ENCODE measurements around the gene PNPLA2.

PNPLA2 gene

DNA sequence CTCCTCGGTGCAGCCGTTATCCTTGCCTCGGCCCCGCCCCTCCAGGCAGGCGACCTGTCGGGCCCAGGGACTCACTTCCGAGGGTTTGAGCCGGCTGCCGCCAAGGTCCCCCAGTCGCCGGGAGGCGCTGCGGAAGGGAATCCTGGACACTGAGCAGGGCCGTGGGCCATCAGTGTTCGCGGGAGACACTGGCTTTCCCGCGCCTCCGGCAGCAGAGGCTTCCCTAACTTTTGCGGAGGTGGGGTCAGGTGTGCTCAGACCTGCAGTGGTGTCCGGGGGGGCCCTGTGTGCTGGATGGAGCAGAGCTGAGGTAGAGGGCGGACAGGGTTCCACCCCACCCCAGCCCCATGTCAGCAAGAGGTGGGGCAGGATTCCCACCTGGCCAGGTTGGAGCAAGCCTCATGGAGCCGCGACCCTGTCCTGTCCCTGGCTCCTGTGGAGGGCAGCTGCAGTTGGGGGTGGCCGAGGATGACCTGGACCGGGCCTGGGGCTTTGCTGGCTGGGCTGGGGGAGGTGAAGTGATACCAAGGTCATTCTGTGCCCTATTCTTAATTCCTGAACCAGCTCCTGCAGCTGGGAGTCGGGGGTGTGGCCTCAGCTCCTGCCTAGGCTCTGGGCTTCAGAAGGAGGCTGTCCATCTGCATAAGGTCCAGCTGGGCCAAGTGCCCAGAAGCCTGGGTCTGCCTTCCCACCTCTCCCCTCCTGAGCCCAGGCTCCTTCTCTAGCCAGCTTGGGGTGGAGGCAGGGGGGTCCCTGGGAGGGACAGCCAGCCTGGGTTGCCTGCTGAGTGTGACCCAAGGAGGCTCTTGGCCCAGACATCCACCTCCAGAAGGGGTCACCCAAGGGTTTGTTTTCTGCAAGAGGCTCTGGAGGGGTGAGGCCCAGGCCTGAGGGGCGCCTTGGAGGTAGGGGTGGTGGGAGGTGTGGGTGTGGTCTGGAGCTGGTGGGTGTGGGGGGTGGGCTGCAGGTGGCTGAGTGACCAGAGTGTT lies 32.4 kb downstream of the PNPLA2 start:
- Mint-ChIP-seq H3K27ac (no peak overlapping the region), H3K4me3 (no peak overlapping the region), H3K9me3 (no peaks in the 10 kb centered on the region), H3K4me1 (ENCODE audit: low read depth) (no peaks in the 10 kb centered on the region), H3K36me3 (ENCODE audit: low read depth) (no peaks in the 10 kb centered on the region), H3K27me3 (ENCODE audit: low read depth) (peaks cover 8% of the 10 kb centered on the region)
- DNase-seq (ENCODE audit: low spot score): no peak

DNA sequence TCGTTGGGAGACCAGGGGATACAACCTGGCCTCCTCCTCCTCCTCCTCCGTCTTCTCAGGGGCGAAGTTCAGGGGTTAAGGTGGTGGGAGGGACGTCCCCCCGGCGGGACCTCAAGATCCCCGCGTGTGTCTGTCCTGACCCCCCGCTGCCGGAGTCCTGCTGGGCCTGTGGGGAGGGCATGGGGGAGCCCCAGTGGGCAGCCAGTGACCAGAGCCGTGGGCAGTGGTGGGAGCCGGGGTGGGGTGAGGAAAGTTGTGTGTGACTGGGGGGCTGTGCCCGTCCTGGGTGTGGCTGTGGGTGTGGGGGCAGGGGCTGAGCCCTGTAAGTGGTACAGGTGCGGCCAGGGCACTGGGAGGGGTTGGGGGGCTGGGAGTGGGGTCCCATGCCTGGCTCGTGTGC lies 34.0 kb downstream of the PNPLA2 start:
- no peak for DNase-seq (ENCODE audit: low spot score)
- no peak overlapping the region for H3K4me3 Mint-ChIP-seq
- H3K36me3 Mint-ChIP-seq (ENCODE audit: low read depth): no peaks in the 10 kb centered on the region
- no peaks in the 10 kb centered on the region for H3K9me3 Mint-ChIP-seq
- no peaks in the 10 kb centered on the region for H3K4me1 Mint-ChIP-seq (ENCODE audit: low read depth)
- H3K27me3 Mint-ChIP-seq (ENCODE audit: low read depth): peaks cover 8% of the 10 kb centered on the region
- H3K27ac Mint-ChIP-seq: no peak overlapping the region

DNA sequence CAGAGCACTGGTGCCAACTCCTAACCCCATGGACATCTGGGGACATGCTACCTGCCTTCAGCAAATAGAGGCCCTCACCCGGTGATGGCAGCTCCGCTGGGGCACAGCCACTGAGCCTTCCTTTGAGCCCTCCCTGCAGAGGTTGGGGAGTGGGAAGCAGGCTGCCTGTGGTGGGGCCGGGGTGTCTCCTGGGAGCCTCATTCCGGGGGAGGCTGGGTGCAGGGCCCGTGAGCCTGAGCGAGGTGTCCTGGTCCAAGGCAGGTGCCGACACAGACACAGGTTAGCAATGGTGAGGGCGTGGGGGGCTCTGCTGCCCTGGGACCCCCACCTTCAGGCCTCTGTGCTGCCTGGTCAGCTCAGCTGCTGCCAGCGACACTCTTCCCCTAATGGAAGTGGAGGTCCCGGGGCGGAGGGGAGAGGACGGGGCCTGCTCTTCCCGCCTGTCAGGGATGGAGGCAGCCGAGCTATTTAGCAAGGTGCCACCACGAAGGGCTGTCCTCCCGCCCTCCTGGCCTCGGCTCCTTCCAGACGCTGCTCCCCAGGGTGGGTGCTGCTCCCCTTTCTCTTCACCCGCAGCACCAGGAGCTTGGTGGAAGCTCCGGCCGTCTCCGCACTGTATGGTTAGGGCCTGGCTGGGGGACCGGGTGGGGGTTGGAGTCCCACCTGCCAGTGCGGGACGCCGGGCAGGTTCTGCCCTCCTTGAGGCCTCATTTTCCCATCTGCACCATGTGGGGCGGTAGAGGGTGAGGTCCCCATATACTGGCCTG lies 35.2 kb downstream of the PNPLA2 start:
- DNase-seq (ENCODE audit: low spot score): no peak
- Mint-ChIP-seq H3K27ac (no peak overlapping the region), H3K36me3 (ENCODE audit: low read depth) (no peaks in the 10 kb centered on the region), H3K9me3 (no peaks in the 10 kb centered on the region), H3K27me3 (ENCODE audit: low read depth) (peaks cover 3% of the 10 kb centered on the region), H3K4me1 (ENCODE audit: low read depth) (no peaks in the 10 kb centered on the region), H3K4me3 (no peak overlapping the region)

DNA sequence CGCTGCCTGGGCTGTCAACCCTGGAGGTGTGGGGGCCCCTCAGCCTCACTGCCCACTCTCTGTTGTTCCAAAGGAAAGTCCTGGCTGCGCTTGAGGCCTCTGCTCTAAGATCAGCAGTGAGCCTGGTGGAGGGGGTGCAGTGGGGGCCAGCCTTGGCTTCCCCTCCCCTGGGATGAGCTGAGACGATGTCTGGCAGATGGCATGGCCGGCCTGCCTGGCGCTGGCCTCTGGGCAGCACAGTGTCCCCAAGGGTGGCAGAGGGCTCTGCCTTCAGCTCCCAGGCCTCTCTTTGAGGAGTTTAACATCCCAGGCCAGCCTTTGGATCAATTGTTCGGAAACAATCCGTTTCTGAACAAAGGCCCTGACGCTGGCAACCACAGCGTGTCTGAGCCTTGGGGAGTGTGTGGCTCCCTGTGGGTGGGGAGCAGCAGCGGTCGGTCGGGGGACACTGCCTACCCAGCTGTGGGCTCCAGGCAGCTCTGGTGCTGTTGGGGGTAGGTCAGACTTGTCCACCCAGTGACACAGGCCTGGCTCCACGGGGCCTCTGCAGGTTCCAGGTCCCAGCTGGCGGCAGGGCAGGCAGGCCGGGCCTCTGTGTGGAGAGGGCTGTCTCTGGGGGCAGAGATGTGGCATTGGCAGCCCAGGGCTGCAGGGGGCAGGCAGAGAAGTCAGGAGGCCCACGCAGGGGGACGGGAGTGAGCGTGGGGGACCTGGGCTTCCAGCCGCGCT lies 36.1 kb downstream of the PNPLA2 start:
- no peaks in the 10 kb centered on the region for H3K4me1 Mint-ChIP-seq (ENCODE audit: low read depth)
- H3K36me3 Mint-ChIP-seq (ENCODE audit: low read depth): no peaks in the 10 kb centered on the region
- H3K4me3 Mint-ChIP-seq: no peak overlapping the region
- no peaks in the 10 kb centered on the region for H3K27me3 Mint-ChIP-seq (ENCODE audit: low read depth)
- no peak for DNase-seq (ENCODE audit: low spot score)
- no peaks in the 10 kb centered on the region for H3K9me3 Mint-ChIP-seq
- H3K27ac Mint-ChIP-seq: no peak overlapping the region

DNA sequence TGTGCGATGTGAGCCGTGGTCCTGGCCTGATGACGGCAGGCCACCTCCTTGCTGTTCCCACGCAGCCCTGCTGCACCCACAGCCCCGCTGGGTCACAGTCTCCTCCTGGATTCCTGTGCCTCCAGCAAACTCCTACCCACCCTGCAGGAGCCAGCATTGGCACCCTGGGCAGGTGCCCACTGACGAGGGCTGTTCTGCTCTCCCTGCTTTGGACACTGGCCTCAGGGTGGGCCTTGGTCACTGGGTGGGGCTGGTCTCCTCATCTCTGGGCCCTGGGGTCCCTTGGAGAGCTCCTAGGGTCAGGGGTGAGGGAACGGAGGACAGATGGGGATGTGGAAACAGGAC lies 36.6 kb downstream of the PNPLA2 start:
- H3K4me3 Mint-ChIP-seq: no peak overlapping the region
- DNase-seq (ENCODE audit: low spot score): no peak
- H3K4me1 Mint-ChIP-seq (ENCODE audit: low read depth): no peaks in the 10 kb centered on the region
- no peaks in the 10 kb centered on the region for H3K9me3 Mint-ChIP-seq
- no peaks in the 10 kb centered on the region for H3K36me3 Mint-ChIP-seq (ENCODE audit: low read depth)
- no peak overlapping the region for H3K27ac Mint-ChIP-seq
- H3K27me3 Mint-ChIP-seq (ENCODE audit: low read depth): no peaks in the 10 kb centered on the region

DNA sequence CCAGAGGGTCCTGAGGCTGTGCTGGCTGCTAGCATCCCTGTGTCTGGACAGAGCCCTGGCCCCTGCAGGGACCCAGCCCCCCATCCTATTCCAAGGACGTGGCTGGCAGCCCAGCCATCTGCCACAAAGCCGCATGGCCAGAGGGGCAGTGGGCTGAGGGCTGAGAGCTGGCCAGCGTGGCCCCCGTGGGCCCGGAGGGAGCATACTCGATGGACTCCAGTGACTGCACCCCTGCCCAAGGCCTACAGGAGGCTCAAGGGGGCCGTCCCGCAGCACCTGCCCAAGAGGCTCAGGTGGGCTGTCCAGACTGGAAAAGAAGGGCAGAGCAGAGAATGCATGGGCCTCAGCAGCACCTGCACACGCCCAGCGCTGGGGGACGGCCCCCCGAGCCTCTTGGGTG lies 37.1 kb downstream of the PNPLA2 start:
- H3K36me3 Mint-ChIP-seq (ENCODE audit: low read depth): no peaks in the 10 kb centered on the region
- no peak overlapping the region for H3K27ac Mint-ChIP-seq
- no peaks in the 10 kb centered on the region for H3K27me3 Mint-ChIP-seq (ENCODE audit: low read depth)
- H3K9me3 Mint-ChIP-seq: no peaks in the 10 kb centered on the region
- no peaks in the 10 kb centered on the region for H3K4me1 Mint-ChIP-seq (ENCODE audit: low read depth)
- H3K4me3 Mint-ChIP-seq: no peak overlapping the region
- DNase-seq (ENCODE audit: low spot score): no peak

DNA sequence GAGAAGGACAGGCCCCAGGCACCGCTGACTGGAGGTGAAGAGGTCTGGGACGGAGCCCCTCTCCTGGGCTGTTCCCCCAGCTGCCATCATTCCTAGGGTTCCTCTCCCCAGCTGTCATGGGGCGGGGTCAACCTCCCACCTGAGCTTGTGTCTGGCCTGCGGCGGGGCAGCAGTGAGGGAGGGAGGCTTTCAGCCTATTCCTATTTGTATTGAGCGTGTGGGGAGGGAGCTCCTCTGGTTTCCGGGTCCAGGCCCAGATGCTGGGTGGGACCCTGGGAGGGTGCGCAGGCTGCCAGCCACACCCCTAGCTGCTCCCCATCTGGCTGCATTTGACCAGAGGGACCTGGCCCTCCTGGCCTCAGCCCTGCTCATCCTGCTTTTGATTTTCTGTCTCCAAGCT lies 37.7 kb downstream of the PNPLA2 start:
- no peaks in the 10 kb centered on the region for H3K4me1 Mint-ChIP-seq (ENCODE audit: low read depth)
- H3K27me3 Mint-ChIP-seq (ENCODE audit: low read depth): no peaks in the 10 kb centered on the region
- H3K9me3 Mint-ChIP-seq: no peaks in the 10 kb centered on the region
- no peak overlapping the region for H3K4me3 Mint-ChIP-seq
- H3K27ac Mint-ChIP-seq: no peak overlapping the region
- DNase-seq (ENCODE audit: low spot score): no peak
- H3K36me3 Mint-ChIP-seq (ENCODE audit: low read depth): no peaks in the 10 kb centered on the region

DNA sequence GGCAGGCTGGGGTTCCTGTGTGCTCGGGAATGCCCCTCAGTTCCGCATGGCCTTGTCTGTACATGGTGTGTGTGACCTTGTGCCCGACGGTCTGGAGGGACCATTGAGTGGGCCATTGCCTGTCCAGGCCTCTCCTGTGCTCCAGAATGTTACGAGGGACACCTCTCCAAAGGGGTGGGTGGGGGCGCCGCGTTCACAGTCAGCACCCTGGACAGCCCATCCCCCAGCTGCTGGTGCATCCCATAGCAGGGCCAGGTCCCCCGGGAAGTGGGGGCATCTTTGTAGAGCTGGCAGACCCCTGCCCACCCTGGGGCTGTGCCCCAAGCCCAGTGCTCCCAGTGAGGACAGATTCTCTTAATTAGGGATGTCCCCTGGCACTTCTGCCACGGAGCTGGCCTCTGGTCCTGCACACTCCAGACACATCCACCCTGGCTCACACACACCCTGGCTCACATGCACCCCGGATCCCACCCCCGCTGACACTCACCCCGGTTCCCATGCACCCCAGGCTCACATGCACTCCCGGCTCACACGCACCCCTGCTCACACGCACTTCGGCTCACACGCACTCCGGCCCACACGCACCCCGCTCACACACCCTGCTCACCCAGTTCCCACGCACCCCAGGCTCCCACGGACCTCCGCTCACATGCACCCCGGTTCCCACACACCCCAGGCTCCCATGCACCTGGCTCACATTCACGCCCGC lies 39.5 kb downstream of the PNPLA2 start:
- Mint-ChIP-seq H3K4me3 (no peak overlapping the region), H3K27me3 (ENCODE audit: low read depth) (no peaks in the 10 kb centered on the region), H3K36me3 (ENCODE audit: low read depth) (no peaks in the 10 kb centered on the region), H3K27ac (no peak overlapping the region), H3K4me1 (ENCODE audit: low read depth) (no peaks in the 10 kb centered on the region), H3K9me3 (no peaks in the 10 kb centered on the region)
- DNase-seq (ENCODE audit: low spot score): no peak

DNA sequence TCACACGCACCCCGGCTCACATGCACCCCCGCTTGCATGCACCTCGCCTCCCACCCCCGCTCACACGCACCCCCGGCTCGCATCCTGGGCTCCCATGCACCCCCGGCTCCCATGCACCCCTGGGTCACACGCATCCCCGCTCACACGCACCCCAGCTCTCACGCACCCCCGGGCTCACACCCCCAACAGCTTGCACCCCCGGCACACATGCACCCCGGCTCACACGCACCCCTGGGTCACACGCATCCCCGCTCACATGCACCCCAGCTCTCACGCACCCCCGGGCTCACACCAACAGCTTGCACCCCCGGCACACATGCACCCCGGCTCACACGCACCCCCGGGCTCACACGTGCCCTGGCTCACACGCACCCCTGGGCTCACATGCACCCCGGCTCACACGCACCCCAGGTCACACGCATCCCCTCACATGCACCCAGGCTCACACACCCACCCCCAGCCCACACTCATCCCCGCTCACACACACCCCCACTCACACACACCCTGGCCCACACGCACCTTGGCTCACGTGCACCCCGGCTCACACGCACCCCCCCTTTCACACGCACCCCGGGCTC lies 40.1 kb downstream of the PNPLA2 start:
- no peak overlapping the region for H3K4me3 Mint-ChIP-seq
- H3K27ac Mint-ChIP-seq: no peak overlapping the region
- no peaks in the 10 kb centered on the region for H3K27me3 Mint-ChIP-seq (ENCODE audit: low read depth)
- H3K9me3 Mint-ChIP-seq: no peaks in the 10 kb centered on the region
- no peak for DNase-seq (ENCODE audit: low spot score)
- H3K4me1 Mint-ChIP-seq (ENCODE audit: low read depth): no peaks in the 10 kb centered on the region
- H3K36me3 Mint-ChIP-seq (ENCODE audit: low read depth): no peaks in the 10 kb centered on the region

DNA sequence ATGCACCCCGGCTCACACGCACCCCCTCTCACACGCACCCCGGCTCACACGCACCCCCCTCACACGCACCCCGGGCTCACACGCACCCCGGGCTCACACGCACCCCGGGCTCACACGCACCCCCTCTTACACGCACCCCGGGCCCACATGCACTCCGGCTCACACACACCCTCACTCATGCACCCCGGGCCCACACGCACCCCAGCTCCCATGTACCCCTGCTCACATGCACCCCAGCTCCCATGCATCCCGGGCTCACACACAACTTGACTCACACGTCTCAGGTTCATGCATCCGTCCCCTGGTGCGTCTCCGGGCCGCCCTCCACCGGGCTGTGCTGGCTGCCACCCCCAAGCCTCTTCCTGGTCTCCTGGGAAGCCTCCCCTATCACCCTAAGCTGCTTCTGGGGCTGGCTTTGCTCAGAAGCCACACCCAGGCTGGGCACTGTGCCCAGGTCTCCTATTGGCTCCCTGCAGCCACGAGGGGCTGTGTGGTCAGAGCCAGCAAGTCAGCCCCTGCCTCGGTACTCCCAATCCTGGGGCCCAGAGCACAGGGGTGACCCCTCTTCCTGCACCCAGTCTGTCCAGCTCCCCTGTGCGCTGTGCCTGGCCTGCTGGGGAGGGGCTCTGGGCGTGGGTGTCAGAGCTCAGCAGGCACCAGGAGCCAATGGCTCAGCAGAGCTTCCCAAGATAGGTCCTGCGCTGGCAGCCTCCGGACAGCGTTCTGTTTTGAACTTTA lies 40.8 kb downstream of the PNPLA2 start:
- Mint-ChIP-seq H3K9me3 (no peaks in the 10 kb centered on the region), H3K4me3 (no peak overlapping the region), H3K4me1 (ENCODE audit: low read depth) (no peaks in the 10 kb centered on the region), H3K27ac (no peak overlapping the region), H3K27me3 (ENCODE audit: low read depth) (no peaks in the 10 kb centered on the region), H3K36me3 (ENCODE audit: low read depth) (no peaks in the 10 kb centered on the region)
- DNase-seq (ENCODE audit: low spot score): no peak

DNA sequence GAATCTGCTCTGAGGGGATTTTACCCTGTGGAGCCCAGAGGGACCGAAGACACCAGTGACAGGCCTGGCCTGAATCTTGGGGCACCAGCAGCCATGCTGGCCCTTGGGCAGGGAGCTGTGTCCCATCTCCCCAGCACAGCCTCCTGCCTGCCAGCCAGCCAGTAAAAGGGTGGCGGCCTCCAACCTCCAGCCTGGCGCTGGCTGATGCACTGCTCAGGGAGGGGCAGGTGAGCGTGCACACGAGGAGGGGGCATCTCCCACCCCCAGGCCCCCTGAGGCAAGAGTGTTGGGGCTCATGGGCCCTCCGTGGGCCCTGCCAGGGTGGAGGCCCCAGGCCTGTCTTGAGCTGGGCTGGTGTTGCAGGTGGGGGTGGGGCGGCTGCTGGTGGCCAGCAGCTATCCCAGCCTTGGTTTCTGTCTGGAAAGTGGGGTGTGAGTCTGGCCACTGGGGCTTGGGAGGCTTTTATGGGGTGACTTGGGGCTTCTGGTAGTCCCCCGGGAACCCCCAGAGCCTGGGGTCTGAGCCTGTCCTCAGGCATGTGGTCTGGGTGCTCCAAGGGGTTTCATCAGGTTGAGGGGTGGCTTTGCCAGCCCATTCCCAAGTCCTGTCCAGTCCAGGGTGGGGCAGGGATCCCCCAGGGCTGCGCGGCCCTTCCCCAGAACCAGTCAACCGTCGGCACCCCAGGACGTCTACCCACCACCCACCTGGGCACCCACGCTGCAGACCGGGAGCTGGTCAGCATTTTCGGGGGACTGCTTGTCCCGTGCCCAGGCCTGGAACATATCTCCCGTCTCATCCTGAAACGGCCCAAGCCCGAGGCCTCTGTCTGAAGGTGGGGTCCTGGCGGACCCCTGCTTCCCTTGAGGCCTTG lies 41.8 kb downstream of the PNPLA2 start:
- H3K4me3 Mint-ChIP-seq: no peak overlapping the region
- H3K36me3 Mint-ChIP-seq (ENCODE audit: low read depth): no peaks in the 10 kb centered on the region
- H3K9me3 Mint-ChIP-seq: no peaks in the 10 kb centered on the region
- H3K27ac Mint-ChIP-seq: no peak overlapping the region
- H3K4me1 Mint-ChIP-seq (ENCODE audit: low read depth): no peaks in the 10 kb centered on the region
- H3K27me3 Mint-ChIP-seq (ENCODE audit: low read depth): no peaks in the 10 kb centered on the region
- DNase-seq (ENCODE audit: low spot score): no peak

DNA sequence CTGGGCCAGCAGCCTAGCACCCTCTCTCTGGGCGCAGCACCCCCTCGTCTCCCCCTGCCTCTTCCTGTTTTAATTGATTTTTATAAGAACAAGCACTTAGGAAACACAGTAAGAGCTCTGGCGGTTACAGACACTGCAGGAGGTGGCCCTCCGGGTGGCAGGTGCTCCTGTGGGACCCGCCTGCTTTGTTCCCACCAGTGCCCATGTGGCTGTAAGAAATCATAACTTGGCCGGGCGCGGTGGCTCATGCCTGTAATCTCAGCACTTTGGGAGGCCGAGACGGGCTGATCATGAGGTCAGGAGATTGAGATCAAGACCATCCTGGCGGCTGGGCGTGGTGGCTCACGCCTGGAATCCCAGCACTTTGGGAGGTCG lies 42.4 kb downstream of the PNPLA2 start:
- Mint-ChIP-seq H3K4me1 (ENCODE audit: low read depth) (no peaks in the 10 kb centered on the region), H3K36me3 (ENCODE audit: low read depth) (no peaks in the 10 kb centered on the region), H3K27me3 (ENCODE audit: low read depth) (no peaks in the 10 kb centered on the region), H3K27ac (no peak overlapping the region), H3K9me3 (no peaks in the 10 kb centered on the region), H3K4me3 (no peak overlapping the region)
- DNase-seq (ENCODE audit: low spot score): no peak

Data from T-helper 2 cell treated with Interferon-gamma antibody and Interleukin-4, amounts not matched to agents 5 μg/mL and 100 μg/mL, for 36 hours (primary cell).